Adipocyte (in vitro differentiated cells): Measurements from ENCODE around the gene SLC16A6.
"Not testable (repeated sequence)": the region's sequence is repeated elsewhere in the genome, so short reads cannot be mapped to it uniquely, and the experiment has no call there.

Experiments
- DNase-seq: peaks from one replicate; pipeline ENCODE4 v3.0.0-alpha.2; 2015; ENCODE audit warnings: low read depth
- H3K27me3 ChIP-seq: replicated peaks from 2 replicates; pipeline ENCODE4 v1.7.0; 2013; ENCODE audit warnings: mild to moderate bottlenecking, low read length, moderate library complexity; ENCODE audit not compliant: control insufficient read depth, insufficient read depth
- H3K36me3 ChIP-seq: 2 replicates; pipeline ENCODE4 v1.7.0; 2013; ENCODE audit warnings: low read length, mild to moderate bottlenecking, moderate library complexity; ENCODE audit not compliant: control insufficient read depth, insufficient read depth, severe bottlenecking
- H3K4me1 ChIP-seq: 2 replicates; pipeline ENCODE4 v1.7.0; 2013; ENCODE audit warnings: mild to moderate bottlenecking, low read length, moderate library complexity; ENCODE audit not compliant: control insufficient read depth, insufficient read depth
- H3K4me3 ChIP-seq: 2 replicates; pipeline ENCODE4 v1.7.0; 2013; ENCODE audit warnings: mild to moderate bottlenecking, low read length, moderate library complexity
- H3K9ac ChIP-seq: 2 replicates; pipeline ENCODE4 v1.7.0; 2013; ENCODE audit warnings: mild to moderate bottlenecking, low read length, moderate library complexity
- H3K9me3 ChIP-seq: 2 replicates; pipeline ENCODE4 v1.7.0; 2013; ENCODE audit warnings: mild to moderate bottlenecking, low read length, moderate library complexity; ENCODE audit not compliant: control insufficient read depth

Gene SLC16A6, protein sequence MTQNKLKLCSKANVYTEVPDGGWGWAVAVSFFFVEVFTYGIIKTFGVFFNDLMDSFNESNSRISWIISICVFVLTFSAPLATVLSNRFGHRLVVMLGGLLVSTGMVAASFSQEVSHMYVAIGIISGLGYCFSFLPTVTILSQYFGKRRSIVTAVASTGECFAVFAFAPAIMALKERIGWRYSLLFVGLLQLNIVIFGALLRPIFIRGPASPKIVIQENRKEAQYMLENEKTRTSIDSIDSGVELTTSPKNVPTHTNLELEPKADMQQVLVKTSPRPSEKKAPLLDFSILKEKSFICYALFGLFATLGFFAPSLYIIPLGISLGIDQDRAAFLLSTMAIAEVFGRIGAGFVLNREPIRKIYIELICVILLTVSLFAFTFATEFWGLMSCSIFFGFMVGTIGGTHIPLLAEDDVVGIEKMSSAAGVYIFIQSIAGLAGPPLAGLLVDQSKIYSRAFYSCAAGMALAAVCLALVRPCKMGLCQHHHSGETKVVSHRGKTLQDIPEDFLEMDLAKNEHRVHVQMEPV

DNA sequence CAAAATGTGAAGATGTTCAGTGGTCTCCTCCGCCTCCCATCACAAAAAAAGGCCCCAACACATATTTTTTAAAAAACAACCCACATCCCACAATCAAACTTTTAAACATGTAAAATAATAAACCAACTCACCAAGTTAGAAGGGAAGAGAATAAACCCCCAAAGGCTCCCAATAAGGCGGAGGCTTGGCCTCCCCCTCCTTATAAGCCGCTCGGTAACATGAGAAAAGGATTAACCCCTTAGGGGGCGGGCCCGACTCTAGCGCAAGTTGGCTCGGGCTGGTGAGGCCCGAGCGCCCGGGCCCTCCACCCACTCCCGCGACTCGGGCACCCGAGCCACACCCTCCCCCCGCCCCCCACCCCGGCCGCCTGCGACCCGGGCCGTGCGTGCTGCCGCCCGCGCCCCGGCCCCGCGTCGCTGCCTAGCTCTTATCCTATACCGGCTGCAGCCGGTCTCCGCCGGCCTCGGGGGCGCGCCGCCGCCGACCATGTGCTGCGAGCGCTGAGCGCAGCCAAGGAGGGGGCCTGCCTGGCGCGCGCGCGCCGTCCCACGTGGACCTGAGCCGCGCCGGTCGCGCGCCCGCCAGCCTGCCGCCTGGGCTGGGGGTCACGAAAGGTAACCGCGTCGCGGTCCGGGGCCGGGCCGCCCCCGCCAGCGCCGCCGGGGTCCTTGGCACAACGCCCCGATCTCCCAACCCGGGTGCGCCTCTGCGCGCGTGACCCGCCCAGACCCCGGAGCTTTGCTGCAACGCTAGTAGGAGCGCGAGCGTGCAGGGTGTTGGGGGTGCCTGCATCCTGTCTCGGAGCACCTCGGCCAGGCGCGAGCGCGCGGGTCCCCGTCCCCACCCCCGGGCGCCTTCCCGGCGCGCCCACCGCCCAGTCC is at the start of gene SLC16A6, which contains the start of gene ARSG:
Gene SLC16A6, minus strand, starts transcription at position 173 of the 881 bp plus-strand sequence. CDS start 12,807 bp downstream, outside the sequence.
Gene ARSG, plus strand, starts transcription at position 541 of the 881 bp plus-strand sequence. CDS start 15,999 bp downstream, outside the sequence.
- H3K27me3 ChIP-seq: peaks cover 8% of the 10 kb centered on the region
- DNase-seq: peak; percentile 69
- H3K4me1 ChIP-seq: peaks cover 14% of the 10 kb centered on the region

DNA sequence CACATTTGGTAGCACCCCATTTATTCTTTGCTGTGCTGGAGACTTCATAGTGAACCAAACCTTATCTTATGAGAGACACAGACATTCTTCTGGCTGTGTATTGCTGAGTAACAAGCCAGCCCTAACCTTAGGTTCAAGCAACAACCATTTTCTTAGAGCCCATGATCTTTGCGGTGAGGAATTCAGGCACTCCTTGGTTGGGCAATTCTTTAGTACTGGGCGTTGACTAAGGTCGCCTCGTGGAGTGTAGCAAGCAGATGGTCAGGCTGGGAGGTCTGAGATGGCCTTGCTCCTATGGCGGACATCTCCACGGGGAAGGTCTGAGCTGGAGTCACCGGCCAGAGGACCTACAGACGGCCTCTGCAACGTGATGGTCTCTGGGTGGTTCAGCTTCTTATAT is 43.5 kb upstream of the SLC16A6 start:
- H3K36me3 ChIP-seq: no peaks in the 10 kb centered on the region
- H3K4me1 ChIP-seq: no peaks in the 10 kb centered on the region
- H3K27me3 ChIP-seq: no peaks in the 10 kb centered on the region
- DNase-seq: no peak
- H3K4me3 ChIP-seq: no peak overlapping the region
- no peak overlapping the region for H3K9ac ChIP-seq
- peaks cover 3% of the 10 kb centered on the region for H3K9me3 ChIP-seq

More for the DNA sequence above, at the start of gene SLC16A6, which contains the start of gene ARSG:
- H3K4me3 ChIP-seq: peak within 1 kb of the TSS; percentile 80
- H3K9ac ChIP-seq: no peak within 1 kb of the TSS
- no peaks in the 10 kb centered on the region for H3K36me3 ChIP-seq
- H3K9me3 ChIP-seq: no peaks in the 10 kb centered on the region

GRCh38 chr17:68331932-68332331 is 41.0 kb upstream of the SLC16A6 start:
- H3K27me3 ChIP-seq, H3K36me3 ChIP-seq, H3K4me1 ChIP-seq, H3K4me3 ChIP-seq, H3K9ac ChIP-seq, DNase-seq, H3K9me3 ChIP-seq: not testable (repeated sequence)

DNA sequence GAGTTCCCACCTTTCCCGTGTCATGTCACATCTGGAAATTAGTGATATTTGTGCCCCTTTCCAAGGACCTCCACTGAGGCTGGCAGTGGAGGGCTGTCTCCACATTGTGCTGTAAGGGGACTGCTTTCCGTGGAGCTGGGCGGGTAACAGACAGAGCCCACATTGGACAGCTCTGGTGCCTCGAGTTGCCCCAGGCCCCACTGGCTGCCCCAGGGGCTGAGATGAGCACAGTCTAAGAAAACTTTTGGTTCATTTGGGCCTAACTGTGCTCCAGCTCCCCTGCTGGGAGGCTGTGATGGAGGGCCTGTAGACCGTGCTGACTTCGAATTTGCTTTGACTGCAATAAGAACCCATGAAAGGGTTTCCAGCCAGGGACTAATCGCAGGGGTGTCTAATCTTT is 38.4 kb upstream of the SLC16A6 start:
- H3K4me3 ChIP-seq: no peak overlapping the region
- H3K36me3 ChIP-seq: no peaks in the 10 kb centered on the region
- peaks cover 3% of the 10 kb centered on the region for H3K9me3 ChIP-seq
- H3K9ac ChIP-seq: no peak overlapping the region
- peaks cover 6% of the 10 kb centered on the region for H3K27me3 ChIP-seq
- DNase-seq: no peak
- no peaks in the 10 kb centered on the region for H3K4me1 ChIP-seq

GRCh38 chr17:68328676-68329075 is 37.7 kb upstream of the SLC16A6 start:
- no peak for DNase-seq
- no peak overlapping the region for H3K4me3 ChIP-seq

GRCh38 chr17:68327823-68328557 is 37.1 kb upstream of the SLC16A6 start:
- Histone ChIP-seq H3K9ac (no peak overlapping the region), H3K27me3 (peaks cover 6% of the 10 kb centered on the region), H3K9me3 (peaks cover 3% of the 10 kb centered on the region), H3K36me3 (no peaks in the 10 kb centered on the region), H3K4me3 (no peak overlapping the region), H3K4me1 (no peaks in the 10 kb centered on the region)
- no peak for DNase-seq

More at GRCh38 chr17:68328676-68329075, 37.7 kb upstream of the SLC16A6 start:
- no peaks in the 10 kb centered on the region for H3K36me3 ChIP-seq
- H3K9ac ChIP-seq: no peak overlapping the region
- H3K4me1 ChIP-seq: no peaks in the 10 kb centered on the region
- H3K9me3 ChIP-seq: peaks cover 3% of the 10 kb centered on the region
- peaks cover 6% of the 10 kb centered on the region for H3K27me3 ChIP-seq

DNA sequence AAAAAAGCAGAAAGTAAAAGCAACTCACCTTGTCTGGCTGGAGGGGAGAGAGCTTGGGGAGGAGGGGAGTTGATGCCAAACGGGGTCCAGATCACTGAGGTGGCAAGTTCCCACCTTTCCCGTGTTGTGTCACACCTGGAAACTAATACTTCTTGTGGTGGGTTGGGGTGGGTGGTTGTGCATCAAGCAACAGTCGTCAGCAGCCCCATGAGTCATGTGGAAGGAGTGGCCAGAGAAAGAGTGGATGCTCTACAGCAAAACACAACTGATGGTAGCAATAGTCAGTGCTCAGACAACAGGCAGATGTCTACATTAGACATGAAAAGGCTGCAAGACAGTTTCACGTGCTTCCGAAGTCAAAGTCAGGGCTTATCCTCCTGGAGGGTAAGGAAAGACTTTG is 35.8 kb upstream of the SLC16A6 start:
- H3K4me3 ChIP-seq: no peak overlapping the region
- peaks cover 6% of the 10 kb centered on the region for H3K27me3 ChIP-seq
- DNase-seq: no peak
- no peaks in the 10 kb centered on the region for H3K4me1 ChIP-seq
- peaks cover under 1% of the 10 kb centered on the region for H3K9me3 ChIP-seq
- no peak overlapping the region for H3K9ac ChIP-seq
- H3K36me3 ChIP-seq: no peaks in the 10 kb centered on the region

DNA sequence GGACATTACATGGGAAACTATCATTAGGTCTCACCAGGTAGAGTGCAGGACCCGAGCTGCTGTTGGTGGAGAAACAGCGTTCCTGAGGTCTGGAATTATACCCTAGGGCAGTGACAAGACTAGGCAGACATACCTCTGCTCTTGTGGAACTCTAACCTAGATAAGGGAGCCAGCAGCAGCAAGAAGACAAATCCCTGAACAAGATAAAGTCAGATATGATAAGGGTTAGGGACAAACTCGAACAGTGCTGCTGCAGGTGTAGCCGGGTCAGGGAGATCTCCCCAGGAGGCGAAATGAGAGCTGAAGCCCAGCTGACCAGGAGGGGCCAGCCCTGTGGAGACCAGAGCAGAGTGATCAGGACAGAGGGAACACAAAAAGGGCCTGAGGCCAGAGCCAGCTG is 35.0 kb upstream of the SLC16A6 start:
- H3K4me1 ChIP-seq: no peaks in the 10 kb centered on the region
- H3K9me3 ChIP-seq: no peaks in the 10 kb centered on the region
- H3K9ac ChIP-seq: no peak overlapping the region
- DNase-seq: no peak
- H3K4me3 ChIP-seq: no peak overlapping the region
- peaks cover 6% of the 10 kb centered on the region for H3K27me3 ChIP-seq
- H3K36me3 ChIP-seq: no peaks in the 10 kb centered on the region

DNA sequence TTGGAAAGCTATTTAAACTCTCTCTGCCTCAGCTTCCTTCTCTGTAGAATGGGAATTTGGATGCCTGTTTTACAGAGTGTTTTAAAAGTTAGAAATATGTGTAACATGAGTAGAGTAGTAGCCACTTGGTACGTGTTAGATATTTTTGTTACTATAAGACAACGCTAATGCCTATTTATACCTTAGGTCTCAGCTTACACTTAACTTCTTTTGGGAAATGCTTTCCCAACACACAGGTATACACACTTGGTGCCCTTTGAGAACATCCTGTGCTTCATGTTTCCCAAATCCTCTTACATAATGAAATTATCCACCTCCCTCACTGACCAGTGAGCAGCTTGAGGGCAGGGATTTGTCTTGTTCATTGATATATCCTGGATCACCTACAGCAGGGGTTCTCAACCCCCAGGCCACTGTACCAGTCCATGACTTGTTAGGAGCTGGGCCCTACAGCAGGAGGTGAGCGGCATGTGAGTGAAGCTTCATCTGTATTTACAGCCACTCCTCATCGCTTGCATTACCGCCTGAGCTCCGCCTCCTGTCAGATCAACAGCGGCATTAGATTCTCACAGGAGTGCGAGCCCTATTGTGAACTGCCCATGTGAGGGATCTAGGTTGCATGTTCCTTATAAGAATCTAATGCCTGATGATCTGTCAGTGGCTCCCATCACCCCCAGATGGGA is 33.9 kb upstream of the SLC16A6 start:
- H3K4me3 ChIP-seq: no peak overlapping the region
- H3K9ac ChIP-seq: no peak overlapping the region
- no peak for DNase-seq
- no peaks in the 10 kb centered on the region for H3K36me3 ChIP-seq
- no peaks in the 10 kb centered on the region for H3K4me1 ChIP-seq
- no peaks in the 10 kb centered on the region for H3K9me3 ChIP-seq
- peaks cover 6% of the 10 kb centered on the region for H3K27me3 ChIP-seq

DNA sequence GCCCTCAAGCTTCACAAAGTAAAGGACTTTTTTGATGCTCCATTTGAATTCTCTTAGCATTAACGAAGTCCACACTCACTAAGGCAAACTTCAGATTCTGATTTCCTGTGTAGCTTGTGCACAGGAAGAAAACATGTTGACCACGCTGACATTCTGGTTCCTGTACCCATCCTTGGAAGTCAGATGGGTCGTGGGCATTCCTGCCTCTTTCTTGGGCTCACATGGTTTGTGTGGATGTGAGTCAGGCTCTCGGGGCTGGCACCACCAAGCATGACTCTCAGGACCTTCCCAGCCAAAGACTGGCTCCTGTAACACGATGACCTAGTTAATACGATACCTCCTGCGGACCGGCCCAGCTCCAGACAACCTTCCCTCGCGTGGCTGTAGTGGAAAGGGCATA is 33.2 kb upstream of the SLC16A6 start:
- Histone ChIP-seq H3K27me3 (peaks cover 6% of the 10 kb centered on the region), H3K4me1 (no peaks in the 10 kb centered on the region), H3K9ac (no peak overlapping the region), H3K9me3 (no peaks in the 10 kb centered on the region), H3K4me3 (no peak overlapping the region), H3K36me3 (no peaks in the 10 kb centered on the region)
- DNase-seq: no peak
